T-helper 1 cell treated with Interleukin-12 subunit alpha and Interleukin-12 subunit beta and Interleukin-4 antibody, amounts not matched to agents 30 ng/mL and 1 ng/mL, for 36 hours (primary cell): ENCODE results near the gene UEVLD. TPM values are rescaled to one million over a fixed set of nuclear protein-coding genes. Genes with fewer than 3 reads are reported as not detected.

Experiments used
- intact Hi-C: fragments of 100-400 bp; cut with micrococcal nuclease; formaldehyde crosslinking; loops from one replicate; pipeline ENCODE4 v1.15.1; 2024
- total RNA-seq: library from RNA; stranded (reverse); gene quantifications from 2 replicates; pipeline ENCODE4 v1.2.3, GENCODE V29; 2022

Gene UEVLD
- total RNA-seq, 1 donor from 2014 or later: 31.4 TPM

DNA sequence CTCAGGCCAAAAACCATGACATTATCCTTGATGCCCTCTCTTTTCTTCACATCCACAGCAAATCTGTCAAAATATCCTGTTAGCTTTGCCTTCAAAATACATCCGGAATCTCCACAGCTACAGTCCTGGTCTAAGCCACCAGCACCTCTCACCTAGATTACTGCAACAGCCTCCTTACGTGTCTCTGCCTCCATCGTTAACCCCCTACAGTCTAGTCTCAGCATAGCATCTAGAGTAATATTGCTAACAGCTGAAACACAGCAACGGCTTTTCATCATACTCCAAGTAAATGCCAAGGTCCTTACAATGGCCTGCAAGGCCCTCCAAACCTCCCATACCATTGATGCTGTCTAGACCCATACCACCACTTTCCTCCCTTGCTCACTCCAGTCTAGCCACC, 66.1 kb downstream of the UEVLD start:
- intact Hi-C loops: no loop called here

DNA sequence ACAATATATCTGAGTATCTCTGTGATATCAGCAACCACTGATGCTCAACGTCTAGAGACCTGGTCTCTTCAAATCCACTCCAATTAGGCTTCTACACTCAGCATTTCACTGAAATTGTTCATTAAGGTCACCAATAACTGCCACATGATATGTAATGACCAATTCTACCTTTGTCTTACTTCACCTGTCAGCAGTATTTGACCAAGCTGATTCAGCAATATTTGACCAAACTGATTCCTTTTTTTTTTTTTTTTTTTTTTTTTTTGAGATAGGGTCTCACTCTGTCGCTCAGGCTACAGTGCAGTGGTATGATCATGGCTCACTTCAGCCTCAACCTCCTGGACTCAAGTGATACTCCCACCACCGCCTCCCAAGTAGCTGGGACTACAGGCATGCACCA, 67.4 kb downstream of the UEVLD start:
- intact Hi-C loops: no loop called here

DNA sequence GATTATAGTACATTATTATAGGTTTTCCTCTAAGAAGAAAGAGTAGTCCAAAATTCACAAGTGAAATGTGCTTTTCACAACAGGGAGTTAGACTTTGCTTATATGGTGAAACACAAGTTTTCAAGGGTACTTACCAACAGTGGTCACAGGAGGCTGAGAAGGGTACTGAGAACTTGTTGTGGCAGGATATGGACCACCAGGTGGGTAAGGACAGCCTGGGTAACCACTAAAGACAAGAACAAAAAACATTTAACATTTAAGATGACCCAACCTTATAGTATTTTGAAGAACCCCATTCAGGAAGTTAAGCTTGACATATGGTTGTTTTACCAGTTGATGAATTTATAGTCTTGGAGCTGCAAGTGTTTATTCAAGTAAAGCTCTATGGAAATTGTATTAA, 86.2 kb downstream of the UEVLD start:
- intact Hi-C loops: no loop called here

DNA sequence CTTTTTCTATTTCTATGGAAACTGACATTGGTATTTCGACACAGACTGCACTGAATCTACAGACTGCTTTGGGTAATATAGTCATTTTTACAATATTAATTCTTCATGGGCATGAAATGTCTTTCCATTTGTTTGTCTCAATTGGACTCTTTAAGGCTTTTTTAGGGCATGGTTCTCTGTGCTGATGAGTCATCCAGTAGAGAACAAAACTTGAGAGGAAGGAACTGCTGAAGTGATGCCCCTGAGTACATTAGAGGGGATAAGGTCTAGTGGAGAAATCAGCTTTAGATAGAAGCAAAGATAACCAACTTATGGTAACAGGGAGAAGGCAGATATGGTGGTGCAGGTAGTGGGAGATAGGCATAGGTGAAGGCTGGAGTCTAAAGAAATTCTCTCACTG, 86.9 kb downstream of the UEVLD start:
- intact Hi-C loops: no loop called here

DNA sequence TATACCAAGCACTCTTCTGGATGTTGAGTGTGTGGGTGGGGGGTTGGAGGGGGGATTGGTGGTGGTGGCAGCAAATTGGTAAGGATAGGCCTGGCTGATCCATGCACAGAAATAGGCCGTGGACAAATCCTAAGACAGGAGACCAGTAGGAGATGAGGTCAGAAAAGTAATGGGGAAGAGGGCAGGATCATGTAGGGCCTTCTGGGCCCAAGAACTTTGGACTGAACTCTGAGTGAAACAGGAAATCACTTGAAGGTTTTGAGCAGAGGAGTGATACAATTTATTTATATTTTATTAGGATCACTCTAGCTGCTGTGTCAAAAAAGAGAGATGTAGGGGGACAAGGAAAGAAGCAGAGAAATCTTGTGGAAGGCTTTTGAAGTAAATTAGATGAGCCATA, 90.5 kb downstream of the UEVLD start:
- intact Hi-C loops: no loop called here

DNA sequence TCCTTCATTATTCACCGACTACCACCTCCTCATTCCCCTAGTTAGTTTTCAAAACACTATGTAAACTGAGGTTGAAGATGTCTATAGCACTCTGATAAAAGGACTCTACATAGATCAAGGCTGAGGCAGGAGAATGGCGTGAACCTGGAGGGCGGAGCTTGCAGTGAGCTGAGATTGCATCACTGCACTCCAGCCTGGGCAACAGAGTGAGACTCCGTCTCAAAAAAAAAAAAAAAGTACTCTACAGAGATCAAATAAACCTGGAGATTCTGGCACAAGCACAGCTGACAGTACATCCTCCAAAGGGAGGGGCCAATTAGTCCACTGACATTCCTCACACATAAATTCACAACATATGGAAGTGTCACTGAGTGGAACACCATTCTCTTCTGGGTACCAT, 92.8 kb downstream of the UEVLD start:
- intact Hi-C loops: no loop called here

DNA sequence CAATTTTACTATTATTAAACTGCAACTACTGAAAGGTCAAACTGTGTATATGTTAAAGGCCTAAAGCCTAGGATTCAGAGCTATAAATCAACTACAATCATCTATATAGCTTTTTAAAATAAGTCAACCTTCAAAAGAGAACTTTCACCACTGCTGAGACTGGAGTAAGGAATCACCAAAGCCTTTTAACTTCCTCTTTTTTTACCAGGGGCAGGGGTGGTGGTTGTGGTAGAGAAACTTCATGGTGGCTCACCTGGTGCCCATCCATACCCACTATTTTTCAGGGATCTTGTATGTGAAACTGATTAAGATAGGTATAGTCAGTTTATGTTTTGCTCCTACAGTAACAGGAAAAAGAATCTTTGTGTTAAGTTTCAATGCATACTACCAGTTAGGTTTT, 93.3 kb downstream of the UEVLD start:
- intact Hi-C loops: no loop called here

DNA sequence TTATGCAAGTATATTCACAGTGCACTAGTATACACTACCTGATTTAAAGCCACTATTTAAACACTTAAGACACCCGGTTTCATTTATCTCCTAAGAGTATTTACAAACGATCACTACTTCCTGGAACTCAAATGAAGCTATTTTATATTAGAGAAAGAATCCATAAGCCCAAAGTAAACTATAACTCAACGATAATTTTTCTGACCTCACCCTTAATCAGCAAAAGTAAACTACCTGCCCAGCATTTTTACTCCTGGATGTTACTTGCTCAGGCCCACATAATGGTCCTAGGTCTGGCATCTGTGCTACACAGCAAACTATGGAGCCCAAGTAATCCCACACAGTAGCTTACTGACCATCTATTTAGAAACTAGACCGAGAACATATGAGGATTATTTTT, 95.2 kb downstream of the UEVLD start:
- intact Hi-C loops: no loop called here

DNA sequence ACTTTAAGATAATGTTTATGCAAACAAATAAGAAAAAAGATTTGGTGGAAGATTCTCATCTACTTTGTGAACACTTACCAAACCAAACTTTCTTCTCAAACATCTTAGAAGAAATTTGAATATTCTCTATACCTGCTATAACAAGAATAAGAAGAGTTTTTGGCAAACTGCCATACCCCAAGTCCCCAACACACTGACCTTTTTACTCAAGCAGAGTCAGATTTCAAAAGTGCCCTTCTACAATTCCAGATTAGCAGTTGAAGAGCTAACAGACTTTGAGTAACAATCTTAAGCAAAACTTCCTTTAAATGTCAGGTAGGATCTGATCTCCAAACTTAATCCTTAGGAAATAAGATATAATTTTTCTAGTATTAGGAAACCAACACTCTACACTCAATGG, 95.6 kb downstream of the UEVLD start:
- intact Hi-C loops: no loop called here

DNA sequence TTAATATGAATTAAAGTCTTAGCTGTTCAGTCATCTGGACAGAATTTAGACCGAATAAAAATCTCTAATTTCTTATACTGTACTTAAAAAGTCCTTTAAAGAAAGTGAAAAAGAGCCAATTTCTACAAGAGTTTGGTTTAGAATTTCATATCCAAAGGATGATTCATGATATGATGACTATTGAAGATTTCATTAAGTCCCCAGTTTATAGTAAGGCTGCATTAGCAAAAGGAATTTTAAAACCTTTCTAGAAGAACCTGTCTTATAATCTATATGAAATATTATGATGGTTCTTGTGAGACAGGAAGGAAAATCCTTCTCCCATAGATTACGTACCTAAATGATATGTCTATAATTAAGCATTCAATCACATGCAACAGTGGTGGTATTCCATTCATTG, 96.6 kb downstream of the UEVLD start:
- intact Hi-C loops: no loop called here

DNA sequence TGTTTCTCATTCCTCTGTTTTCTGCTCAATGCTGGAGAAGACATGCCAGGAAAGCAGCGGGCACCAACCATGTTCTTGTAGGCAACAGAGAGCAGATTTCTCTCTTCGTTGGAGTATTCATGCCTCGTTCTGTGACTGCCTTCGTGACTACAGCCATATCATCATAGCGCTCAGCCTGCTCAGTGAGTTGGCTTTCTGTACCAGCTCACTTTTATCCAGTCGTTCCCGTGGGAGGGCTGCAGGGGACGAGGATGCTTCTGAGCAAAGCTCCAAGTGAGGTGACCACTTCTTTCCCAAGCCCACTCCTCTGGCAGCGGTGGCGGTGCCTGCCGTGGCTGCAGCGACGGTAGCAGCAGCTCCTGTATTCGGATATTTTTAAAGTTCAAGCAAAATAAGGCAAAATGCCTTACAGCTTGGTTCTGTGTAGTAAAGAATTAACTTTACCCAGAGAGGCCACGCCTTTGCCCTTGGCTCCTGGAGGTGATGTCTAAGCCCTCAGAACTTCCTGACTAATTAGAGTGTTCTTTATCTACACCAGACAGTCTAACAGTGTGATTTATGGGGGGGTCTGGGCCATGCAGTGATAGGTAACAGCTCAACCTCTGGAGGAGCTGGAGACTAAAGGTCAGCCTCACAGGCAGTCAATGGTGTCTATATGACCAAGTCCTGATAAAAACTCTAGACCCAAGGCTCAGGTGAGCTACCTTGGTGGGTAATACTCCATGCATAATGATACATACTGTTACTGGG, 97.6 kb downstream of the UEVLD start:
- intact Hi-C loops: no loop called here

DNA sequence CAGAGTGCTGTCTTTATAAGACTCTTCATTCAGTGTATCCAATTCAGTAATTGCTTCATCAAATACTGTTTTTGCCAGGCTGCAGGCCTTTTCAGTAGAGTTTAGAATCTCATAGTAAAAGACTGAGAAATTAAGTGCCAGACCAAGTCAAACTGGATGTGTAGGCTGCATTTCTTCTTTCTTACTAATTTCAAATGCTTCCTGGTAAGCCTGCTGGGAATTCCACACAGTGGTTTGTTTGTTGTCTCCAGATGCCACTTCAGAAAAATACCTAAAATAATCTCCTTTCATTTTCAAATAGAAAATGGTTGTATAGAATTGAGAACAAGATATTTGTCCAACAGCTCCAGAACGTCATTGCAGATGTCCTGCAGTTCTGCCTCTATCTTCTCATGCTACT, 98.2 kb downstream of the UEVLD start:
- intact Hi-C loops: no loop called here

DNA sequence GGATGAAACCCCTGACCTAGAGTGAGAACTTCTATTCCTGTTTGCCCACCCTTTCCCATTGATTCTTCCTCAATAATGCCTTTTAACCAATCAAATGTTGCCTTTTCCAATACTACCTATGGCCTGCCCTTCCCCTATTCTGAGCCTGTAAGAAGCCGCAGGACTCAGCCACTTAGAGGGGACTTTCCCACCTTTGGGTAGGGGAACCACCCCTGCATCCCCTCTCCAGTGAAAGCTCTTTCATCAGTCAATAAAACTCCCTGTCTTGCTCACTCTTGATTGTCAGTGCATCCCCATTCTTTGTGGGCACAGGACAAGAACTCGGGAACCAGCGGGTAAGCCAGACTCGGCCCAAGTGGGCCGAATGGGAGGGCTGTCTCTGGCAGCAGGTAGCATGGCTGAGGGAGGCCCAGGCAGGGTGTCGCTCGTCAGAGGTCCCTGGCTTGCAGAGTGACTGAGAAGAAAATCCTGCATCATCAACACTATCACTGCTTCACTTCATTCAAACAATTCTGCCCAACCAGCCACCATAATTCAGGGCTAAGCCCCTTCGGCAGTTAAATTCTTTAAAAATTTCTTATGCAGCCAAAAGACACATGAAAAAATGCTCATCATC, 102.5 kb downstream of the UEVLD start:
- intact Hi-C loops: no loop called here

Other genes starting within 250 kb of the UEVLD start
- 873 and 884 TPM in 2 replicates for gene LDHA, start 194.2 kb downstream of the UEVLD start, total RNA-seq
- not detected in 2 replicates for gene LDHC, start 176.4 kb downstream of the UEVLD start, total RNA-seq
- 0.07 TPM in 1 of 2 replicates, not detected in the other for gene LDHAL6A, start 132.9 kb downstream of the UEVLD start, total RNA-seq
- gene TSG101, start 61.8 kb downstream of the UEVLD start, total RNA-seq: 42.2 and 42.6 TPM in 2 replicates
- 4.6 and 5.3 TPM in 2 replicates for gene MISFA, start 11.1 kb upstream of the UEVLD start, total RNA-seq
- gene SPTY2D1, start 45.6 kb upstream of the UEVLD start, total RNA-seq: 38.6 and 39.8 TPM in 2 replicates
- gene TMEM86A, start 110.0 kb upstream of the UEVLD start, total RNA-seq: 0.46 and 1.3 TPM in 2 replicates
- gene IGSF22, start 137.5 kb upstream of the UEVLD start, total RNA-seq: 0.85 and 1.0 TPM in 2 replicates
- not detected in 2 replicates for gene PTPN5, start 203.1 kb upstream of the UEVLD start, total RNA-seq